ACC112 (cell line): ENCODE measurements around the gene MGRN1.

ENCODE experiments used
- H2AFZ ChIP-seq: fragments of 200-600 bp; sonication (generic); one replicate; pipeline ENCODE4 v1.6.0; 2017; ENCODE audit warnings: antibody characterized with exemption, low read length; ENCODE audit not compliant: unreplicated experiment
- H3K27ac ChIP-seq: fragments of 200-600 bp; sonication (generic); 2 replicates; pipeline ENCODE4 v1.5.1; 2014; ENCODE audit warnings: low read depth, mild to moderate bottlenecking, antibody characterized with exemption, low read length, moderate library complexity
- H3K27me3 ChIP-seq: fragments of 200-600 bp; sonication (generic); 2 replicates; pipeline ENCODE4 v1.6.1; 2014; ENCODE audit warnings: mild to moderate bottlenecking, antibody characterized with exemption, low read length, moderate library complexity, mixed read lengths; ENCODE audit not compliant: insufficient read depth
- H3K36me3 ChIP-seq: fragments of 200-600 bp; sonication (generic); 2 replicates; pipeline ENCODE4 v1.6.1; 2016; ENCODE audit warnings: mild to moderate bottlenecking, antibody characterized with exemption, low read length, moderate library complexity, mixed read lengths; ENCODE audit not compliant: insufficient read depth
- H3K4me1 ChIP-seq: fragments of 200-600 bp; sonication (generic); one replicate; pipeline ENCODE4 v1.6.1; 2016; ENCODE audit warnings: low read length, mixed read lengths; ENCODE audit not compliant: insufficient read depth, unreplicated experiment, control insufficient read depth
- H3K4me3 ChIP-seq: fragments of 200-600 bp; sonication (generic); 2 replicates; pipeline ENCODE4 v1.5.1; 2014; ENCODE audit warnings: mild to moderate bottlenecking, low read depth, low read length
- H3K79me2 ChIP-seq: fragments of 200-600 bp; sonication (generic); one replicate; pipeline ENCODE4 v1.6.0; 2016; ENCODE audit warnings: low read length; ENCODE audit not compliant: control insufficient read depth, unreplicated experiment, insufficient read depth

Gene MGRN1

GRCh38 chr16:4604401-4604800, 20.2 kb upstream of the MGRN1 start:
- Histone ChIP-seq H2AFZ (no peak overlapping the region), H3K36me3 (no peaks in the 10 kb centered on the region), H3K4me1 (peaks cover 5% of the 10 kb centered on the region), H3K4me3 (no peak overlapping the region), H3K79me2 (no peaks in the 10 kb centered on the region), H3K27me3 (0 out of 2 replicates have a peak, but pooled peaks cover 5% of the 10 kb centered on the region), H3K27ac (no peak overlapping the region)

- H3K4me1 ChIP-seq, result peaks cover 6% of the 10 kb centered on the region
- no peak overlapping the region for H2AFZ ChIP-seq
- no peaks in the 10 kb centered on the region for H3K36me3 ChIP-seq
- H3K27ac ChIP-seq, result no peak overlapping the region
- peaks cover 11% of the 10 kb centered on the region for H3K79me2 ChIP-seq
- H3K27me3 ChIP-seq, result no peaks in the 10 kb centered on the region
- no peak overlapping the region for H3K4me3 ChIP-seq
Observed at GRCh38 chr16:4606354-4606753, 18.3 kb upstream of the MGRN1 start.

GRCh38 chr16:4607841-4608703, 16.6 kb upstream of the MGRN1 start:
- Histone ChIP-seq H3K27me3 (no peaks in the 10 kb centered on the region), H3K27ac (no peak overlapping the region), H3K36me3 (no peaks in the 10 kb centered on the region), H2AFZ (no peak overlapping the region), H3K4me1 (peaks cover 18% of the 10 kb centered on the region), H3K4me3 (no peak overlapping the region), H3K79me2 (peaks cover 24% of the 10 kb centered on the region)

GRCh38 chr16:4608704-4608980, 16.0 kb upstream of the MGRN1 start:
- H3K4me3 ChIP-seq, result no peak overlapping the region
- peaks cover 29% of the 10 kb centered on the region for H3K79me2 ChIP-seq
- no peak overlapping the region for H3K27ac ChIP-seq
- no peaks in the 10 kb centered on the region for H3K36me3 ChIP-seq
- H3K27me3 ChIP-seq, result no peaks in the 10 kb centered on the region
- H2AFZ ChIP-seq, result no peak overlapping the region
- peaks cover 23% of the 10 kb centered on the region for H3K4me1 ChIP-seq

GRCh38 chr16:4609200-4610010, 15.2 kb upstream of the MGRN1 start:
- H3K27me3 ChIP-seq, result no peaks in the 10 kb centered on the region
- no peak overlapping the region for H3K4me3 ChIP-seq
- peaks cover 36% of the 10 kb centered on the region for H3K79me2 ChIP-seq
- H3K27ac ChIP-seq, result no peak overlapping the region
- peaks cover 23% of the 10 kb centered on the region for H3K4me1 ChIP-seq
- no peak overlapping the region for H2AFZ ChIP-seq
- no peaks in the 10 kb centered on the region for H3K36me3 ChIP-seq

GRCh38 chr16:4610011-4611005, 14.3 kb upstream of the MGRN1 start:
- Histone ChIP-seq H3K4me3 (no peak overlapping the region), H3K36me3 (no peaks in the 10 kb centered on the region), H3K79me2 (peaks cover 36% of the 10 kb centered on the region)

GRCh38 chr16:4611337-4612021, 13.1 kb upstream of the MGRN1 start:
- no peak overlapping the region for H3K27ac ChIP-seq
- no peaks in the 10 kb centered on the region for H3K27me3 ChIP-seq
- no peak overlapping the region for H2AFZ ChIP-seq
- no peaks in the 10 kb centered on the region for H3K36me3 ChIP-seq
- H3K4me1 ChIP-seq, result peaks cover 32% of the 10 kb centered on the region
- no peak overlapping the region for H3K4me3 ChIP-seq
- peaks cover 36% of the 10 kb centered on the region for H3K79me2 ChIP-seq

More at GRCh38 chr16:4610011-4611005, 14.3 kb upstream of the MGRN1 start:
- H2AFZ ChIP-seq, result no peak overlapping the region
- peaks cover 27% of the 10 kb centered on the region for H3K4me1 ChIP-seq
- no peak overlapping the region for H3K27ac ChIP-seq
- no peaks in the 10 kb centered on the region for H3K27me3 ChIP-seq

- H3K4me3 ChIP-seq, result peak overlapping the region; percentile 95
- no peaks in the 10 kb centered on the region for H3K36me3 ChIP-seq
- H3K27ac ChIP-seq, result no peak overlapping the region
- no peak overlapping the region for H2AFZ ChIP-seq
- H3K27me3 ChIP-seq, result no peaks in the 10 kb centered on the region
- H3K4me1 ChIP-seq, result peaks cover 32% of the 10 kb centered on the region
- peaks cover 36% of the 10 kb centered on the region for H3K79me2 ChIP-seq
Observed at GRCh38 chr16:4612474-4612931, 12.1 kb upstream of the MGRN1 start.

GRCh38 chr16:4612977-4613635, 11.5 kb upstream of the MGRN1 start:
- peaks cover 36% of the 10 kb centered on the region for H3K79me2 ChIP-seq
- H3K36me3 ChIP-seq, result no peaks in the 10 kb centered on the region
- H2AFZ ChIP-seq, result no peak overlapping the region
- peaks cover 32% of the 10 kb centered on the region for H3K4me1 ChIP-seq
- H3K27ac ChIP-seq, result 0 out of 2 replicates have a peak overlapping the region, but pooled peaks have one; percentile 1
- no peaks in the 10 kb centered on the region for H3K27me3 ChIP-seq
- H3K4me3 ChIP-seq, result peak overlapping the region; percentile 95
